Measurements from ENCODE around the gene AMIGO1.
"Not testable (repeated sequence)": the region's sequence is repeated elsewhere in the genome, so short reads cannot be mapped to it uniquely, and the experiment has no call there.

AMIGO1 gene

DNA sequence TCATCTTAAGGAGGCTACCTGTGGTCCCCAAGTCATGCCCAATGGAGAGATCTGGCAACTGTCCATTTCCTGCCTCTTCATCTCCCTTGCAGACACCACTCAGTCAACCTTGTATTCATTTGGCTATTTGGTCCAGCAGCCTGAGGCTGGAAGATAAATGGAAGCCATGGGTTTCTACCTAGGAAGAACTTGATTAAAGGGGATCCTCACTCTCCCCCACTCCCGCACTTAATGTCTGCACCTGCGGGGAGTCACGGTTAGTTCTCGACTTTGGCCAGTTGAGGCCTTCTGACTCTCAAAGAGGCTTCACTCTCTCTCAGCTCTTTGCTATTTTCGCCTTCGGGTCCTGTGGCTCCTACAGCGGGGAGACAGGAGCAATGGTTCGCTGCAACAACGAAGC lies 34.3 kb downstream of the AMIGO1 start:
- H3K79me2 ChIP-seq (ENCODE audit: insufficient read depth, low read depth): no peaks in the 10 kb centered on the region
- no peaks in the 10 kb centered on the region for H4K20me1 ChIP-seq (ENCODE audit: insufficient read depth)
- H3K27me3 ChIP-seq (ENCODE audit: insufficient read depth, low read depth): peaks cover 39% of the 10 kb centered on the region; the same call in 1 of the 2 replicates
- H3K4me3 ChIP-seq (IDR thresholded peaks at IDR 0.05; ENCODE audit: insufficient read depth, low read depth, low read length): no peak overlapping the region
- no peak overlapping the region for H3K27ac ChIP-seq
- no peak overlapping the region for H3K4me2 ChIP-seq
- TF ChIP-seq, protein P1, sequence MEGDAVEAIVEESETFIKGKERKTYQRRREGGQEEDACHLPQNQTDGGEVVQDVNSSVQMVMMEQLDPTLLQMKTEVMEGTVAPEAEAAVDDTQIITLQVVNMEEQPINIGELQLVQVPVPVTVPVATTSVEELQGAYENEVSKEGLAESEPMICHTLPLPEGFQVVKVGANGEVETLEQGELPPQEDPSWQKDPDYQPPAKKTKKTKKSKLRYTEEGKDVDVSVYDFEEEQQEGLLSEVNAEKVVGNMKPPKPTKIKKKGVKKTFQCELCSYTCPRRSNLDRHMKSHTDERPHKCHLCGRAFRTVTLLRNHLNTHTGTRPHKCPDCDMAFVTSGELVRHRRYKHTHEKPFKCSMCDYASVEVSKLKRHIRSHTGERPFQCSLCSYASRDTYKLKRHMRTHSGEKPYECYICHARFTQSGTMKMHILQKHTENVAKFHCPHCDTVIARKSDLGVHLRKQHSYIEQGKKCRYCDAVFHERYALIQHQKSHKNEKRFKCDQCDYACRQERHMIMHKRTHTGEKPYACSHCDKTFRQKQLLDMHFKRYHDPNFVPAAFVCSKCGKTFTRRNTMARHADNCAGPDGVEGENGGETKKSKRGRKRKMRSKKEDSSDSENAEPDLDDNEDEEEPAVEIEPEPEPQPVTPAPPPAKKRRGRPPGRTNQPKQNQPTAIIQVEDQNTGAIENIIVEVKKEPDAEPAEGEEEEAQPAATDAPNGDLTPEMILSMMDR (conservative IDR thresholded peaks at IDR 0.05; ENCODE audit: low read depth, low read length): no peak
- H3K36me3 ChIP-seq (ENCODE audit: insufficient read depth): no peaks in the 10 kb centered on the region
- no peak overlapping the region for H3K9ac ChIP-seq
- no peak overlapping the region for H2AFZ ChIP-seq (ENCODE audit: low read depth)
- H3K4me1 ChIP-seq (ENCODE audit: low read depth, poor library complexity, severe bottlenecking): peaks cover 4% of the 10 kb centered on the region

DNA sequence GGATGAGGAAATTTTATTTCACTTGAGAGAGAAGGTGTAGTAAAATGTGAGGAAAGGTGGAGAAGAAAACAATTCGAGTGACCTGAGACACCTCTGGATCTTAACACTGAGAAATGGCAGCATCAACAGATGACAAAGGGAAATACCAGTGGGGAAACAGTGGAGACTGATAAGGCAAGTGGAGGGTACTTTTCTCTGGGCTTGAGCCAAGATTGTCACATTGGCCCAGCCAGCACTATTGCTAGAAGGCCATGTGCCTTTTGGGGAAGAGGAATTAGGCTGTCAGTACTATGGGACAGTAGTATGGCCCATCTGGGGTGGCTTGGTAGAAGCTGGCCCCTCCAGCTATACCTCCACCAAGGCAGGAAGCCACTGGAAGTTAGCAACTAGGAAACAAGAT lies 34.8 kb downstream of the AMIGO1 start:
- Histone ChIP-seq H3K4me1 (ENCODE audit: low read depth, poor library complexity, severe bottlenecking) (peaks cover 4% of the 10 kb centered on the region), H3K4me3 (IDR thresholded peaks at IDR 0.05; ENCODE audit: insufficient read depth, low read depth, low read length) (no peak overlapping the region), H2AFZ (ENCODE audit: low read depth) (no peak overlapping the region), H3K27ac (no peak overlapping the region), H3K36me3 (ENCODE audit: insufficient read depth) (no peaks in the 10 kb centered on the region), H3K9ac (no peak overlapping the region), H3K4me2 (no peak overlapping the region), H3K27me3 (ENCODE audit: insufficient read depth, low read depth) (peaks cover 38% of the 10 kb centered on the region; the same call in 1 of the 2 replicates), H4K20me1 (ENCODE audit: insufficient read depth) (no peaks in the 10 kb centered on the region), H3K79me2 (ENCODE audit: insufficient read depth, low read depth) (no peaks in the 10 kb centered on the region)
- TF ChIP-seq, protein P1 (conservative IDR thresholded peaks at IDR 0.05; ENCODE audit: low read depth, low read length): no peak

DNA sequence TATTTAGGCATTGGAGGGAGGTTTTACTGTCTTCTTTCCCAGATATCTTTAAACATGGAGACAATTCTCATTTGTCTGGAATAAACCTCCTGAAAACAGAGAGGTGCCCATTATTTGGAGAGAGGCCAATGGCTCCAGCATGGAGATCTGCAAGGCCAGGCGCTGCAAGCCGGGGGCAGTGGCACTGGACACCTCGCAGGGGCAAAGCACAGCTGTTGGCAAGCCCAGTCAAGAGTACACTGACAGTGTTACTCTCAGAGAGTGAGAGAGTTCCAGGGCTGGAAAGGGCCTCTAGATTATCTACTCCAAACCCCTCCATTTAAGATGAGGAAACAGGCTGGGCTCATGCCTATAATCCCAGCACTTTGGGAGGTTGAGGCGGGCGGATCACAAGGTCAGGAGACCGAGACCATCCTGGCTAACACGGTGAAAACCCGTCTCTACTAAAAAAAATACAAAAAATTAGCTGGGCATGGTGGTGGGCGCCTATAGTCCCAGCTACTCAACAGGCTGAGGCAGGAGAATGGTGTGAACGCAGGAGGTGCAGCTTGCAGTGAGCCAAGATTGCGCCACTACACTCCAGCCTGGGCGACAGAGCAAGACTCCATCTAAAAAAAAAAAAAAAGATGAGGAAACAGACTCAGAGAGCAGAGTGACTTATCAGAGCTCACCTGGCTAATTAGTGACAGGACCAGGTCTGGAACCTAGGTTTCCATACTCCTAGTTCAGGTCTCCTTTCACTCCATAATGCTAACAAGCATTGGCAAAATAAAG lies 36.1 kb downstream of the AMIGO1 start:
- not testable (repeated sequence) for H3K79me2 ChIP-seq (ENCODE audit: insufficient read depth, low read depth); H3K9ac ChIP-seq; H4K20me1 ChIP-seq (ENCODE audit: insufficient read depth); H3K27ac ChIP-seq; H3K4me1 ChIP-seq (ENCODE audit: low read depth, poor library complexity, severe bottlenecking); H2AFZ ChIP-seq (ENCODE audit: low read depth); H3K4me2 ChIP-seq; H3K36me3 ChIP-seq (ENCODE audit: insufficient read depth); H3K4me3 ChIP-seq (IDR thresholded peaks at IDR 0.05; ENCODE audit: insufficient read depth, low read depth, low read length)
- peaks cover 44% of the 10 kb centered on the region; the same call in 1 of the 2 replicates for H3K27me3 ChIP-seq (ENCODE audit: insufficient read depth, low read depth)

DNA sequence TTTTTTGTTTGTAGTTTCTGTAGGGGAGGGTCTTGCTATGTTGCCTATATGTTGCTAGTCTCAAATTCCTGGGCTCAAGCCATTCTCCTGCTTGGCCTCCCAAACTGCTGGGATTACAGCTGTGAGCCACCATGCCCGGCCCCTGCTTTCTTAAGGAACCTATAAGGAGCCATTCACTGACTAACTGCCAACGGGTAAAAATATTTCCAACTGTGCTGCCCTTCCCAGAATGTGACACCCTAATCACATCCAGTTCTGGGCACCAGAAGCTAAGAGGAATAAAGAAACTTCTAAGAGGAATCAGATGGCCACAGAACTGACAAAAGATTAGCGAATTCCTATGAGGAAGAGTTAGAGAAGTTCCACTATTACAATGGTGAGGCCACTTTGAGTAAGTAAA lies 36.7 kb downstream of the AMIGO1 start:
- no peaks in the 10 kb centered on the region for H3K4me1 ChIP-seq (ENCODE audit: low read depth, poor library complexity, severe bottlenecking)
- H3K27me3 ChIP-seq (ENCODE audit: insufficient read depth, low read depth): peaks cover 44% of the 10 kb centered on the region; the same call in 1 of the 2 replicates
- H3K9ac ChIP-seq: no peak overlapping the region
- no peak overlapping the region for H3K4me3 ChIP-seq (IDR thresholded peaks at IDR 0.05; ENCODE audit: insufficient read depth, low read depth, low read length)
- no peaks in the 10 kb centered on the region for H4K20me1 ChIP-seq (ENCODE audit: insufficient read depth)
- TF ChIP-seq, protein P1 (conservative IDR thresholded peaks at IDR 0.05; ENCODE audit: low read depth, low read length): no peak
- H2AFZ ChIP-seq (ENCODE audit: low read depth): no peak overlapping the region
- no peak overlapping the region for H3K27ac ChIP-seq
- H3K4me2 ChIP-seq: no peak overlapping the region
- no peaks in the 10 kb centered on the region for H3K36me3 ChIP-seq (ENCODE audit: insufficient read depth)
- H3K79me2 ChIP-seq (ENCODE audit: insufficient read depth, low read depth): no peaks in the 10 kb centered on the region

DNA sequence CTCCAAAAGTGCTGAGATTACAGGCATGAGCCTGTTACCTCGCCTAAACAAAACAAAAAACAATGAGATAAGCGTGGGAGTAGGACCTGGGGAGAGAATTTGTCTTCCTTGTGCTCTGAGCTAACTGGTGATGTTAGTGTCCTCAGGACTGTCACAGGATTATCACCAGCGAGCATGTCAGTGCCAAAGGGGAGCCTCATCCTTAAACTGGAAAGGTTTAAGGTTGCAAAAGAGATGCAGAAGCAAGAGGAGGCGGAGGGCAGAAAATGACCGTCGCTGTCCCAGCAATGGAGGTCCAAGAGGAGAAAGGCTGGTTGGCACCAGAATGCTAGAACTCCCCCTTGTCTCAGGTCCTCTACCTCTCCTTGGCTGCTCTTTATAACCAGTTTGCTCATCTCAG lies 39.3 kb downstream of the AMIGO1 start:
- H3K9ac ChIP-seq: no peak overlapping the region
- H3K27me3 ChIP-seq (ENCODE audit: insufficient read depth, low read depth): peaks cover 40% of the 10 kb centered on the region; the same call in 1 of the 2 replicates
- TF ChIP-seq, protein P1 (conservative IDR thresholded peaks at IDR 0.05; ENCODE audit: low read depth, low read length): no peak
- H3K36me3 ChIP-seq (ENCODE audit: insufficient read depth): no peaks in the 10 kb centered on the region
- no peaks in the 10 kb centered on the region for H3K4me1 ChIP-seq (ENCODE audit: low read depth, poor library complexity, severe bottlenecking)
- H3K4me3 ChIP-seq (IDR thresholded peaks at IDR 0.05; ENCODE audit: insufficient read depth, low read depth, low read length): no peak overlapping the region
- H3K4me2 ChIP-seq: no peak overlapping the region
- H3K27ac ChIP-seq: no peak overlapping the region
- H4K20me1 ChIP-seq (ENCODE audit: insufficient read depth): no peaks in the 10 kb centered on the region
- H2AFZ ChIP-seq (ENCODE audit: low read depth): no peak overlapping the region
- no peaks in the 10 kb centered on the region for H3K79me2 ChIP-seq (ENCODE audit: insufficient read depth, low read depth)

Measured in KMS-11 (cell line).